22Rv1 (cell line): ENCODE data around the gene ZNF316.

Experiments
- H3K27ac ChIP-seq: fragments of 450-650 bp; 2 replicates; pipeline ENCODE4 v1.5.1; 2017
- CTCF ChIP-seq: fragments of 450-650 bp; IDR thresholded peaks from 2 replicates; pipeline ENCODE4 v1.5.1; 2017; ENCODE audit warnings: mild to moderate bottlenecking
- ZFX ChIP-seq: fragments of 450-650 bp; IDR thresholded peaks from 2 replicates; pipeline ENCODE4 v1.6.1; 2017; ENCODE audit warnings: antibody characterized with exemption, borderline replicate concordance

The ZNF316 gene

GRCh38 chr7:6642861-6643640 lies 5.9 kb downstream of the ZNF316 start:
- no peak for TF ChIP-seq CTCF
- TF ChIP-seq ZFX, result no peak
- H3K27ac ChIP-seq, result no peak overlapping the region

- TF ChIP-seq CTCF (no peak), ZFX (no peak)
Measured at GRCh38 chr7:6643915-6644625, 7.0 kb downstream of the ZNF316 start.

GRCh38 chr7:6644728-6645127 lies 7.6 kb downstream of the ZNF316 start:
- no peak overlapping the region for H3K27ac ChIP-seq
- TF ChIP-seq ZFX, result no peak
- no peak for TF ChIP-seq CTCF

More at GRCh38 chr7:6643915-6644625, 7.0 kb downstream of the ZNF316 start:
- H3K27ac ChIP-seq, result no peak overlapping the region

- H3K27ac ChIP-seq, result no peak overlapping the region
- no peak for TF ChIP-seq CTCF
Measured at GRCh38 chr7:6646465-6646864, 9.3 kb downstream of the ZNF316 start.

- H3K27ac ChIP-seq, result no peak overlapping the region
- TF ChIP-seq CTCF (no peak), ZFX (no peak)
Measured at GRCh38 chr7:6647080-6647479, 10.0 kb downstream of the ZNF316 start.

- no peak overlapping the region for H3K27ac ChIP-seq
- no peak for TF ChIP-seq ZFX
- TF ChIP-seq CTCF, result no peak
Measured at GRCh38 chr7:6647541-6647940, 10.4 kb downstream of the ZNF316 start.
